Nephron (organoid): ENCODE results near the gene MAS1L.

Experiments
- H3K27ac Mint-ChIP-seq, 3 experiments: 2 replicates each; pipeline ENCODE4 v1.8.0; 2020; ENCODE audit warnings: mixed read lengths in 3 of 3, mild to moderate bottlenecking in 2 of 3, moderate library complexity in 1 of 3
- H3K27me3 Mint-ChIP-seq: 2 replicates; pipeline ENCODE4 v1.8.0; 2021; ENCODE audit warnings: low read depth, mild to moderate bottlenecking, moderate library complexity, mixed read lengths
- H3K36me3 Mint-ChIP-seq: 2 replicates; pipeline ENCODE4 v1.8.0; 2020; ENCODE audit warnings: low read depth, mixed read lengths
- H3K4me1 Mint-ChIP-seq: 2 replicates; pipeline ENCODE4 v1.8.0; 2020; ENCODE audit warnings: mixed read lengths
- H3K4me3 Mint-ChIP-seq, 3 experiments: 2 replicates each; pipeline ENCODE4 v1.8.0; 2020; ENCODE audit warnings: mild to moderate bottlenecking in 3 of 3, mixed read lengths in 3 of 3, moderate library complexity in 2 of 3
- H3K9me3 Mint-ChIP-seq: 2 replicates; pipeline ENCODE4 v1.8.0; 2020; ENCODE audit warnings: mixed read lengths
- TF ChIP-seq, protein P1 (sequence below), 3 experiments: fragments of 200-600 bp; sonication (generic); IDR thresholded peaks; one replicate each; pipeline ENCODE4 v1.5.0; 2021; ENCODE audit warnings: antibody characterized with exemption in 3 of 3; ENCODE audit not compliant: unreplicated experiment in 3 of 3

The MAS1L gene

DNA sequence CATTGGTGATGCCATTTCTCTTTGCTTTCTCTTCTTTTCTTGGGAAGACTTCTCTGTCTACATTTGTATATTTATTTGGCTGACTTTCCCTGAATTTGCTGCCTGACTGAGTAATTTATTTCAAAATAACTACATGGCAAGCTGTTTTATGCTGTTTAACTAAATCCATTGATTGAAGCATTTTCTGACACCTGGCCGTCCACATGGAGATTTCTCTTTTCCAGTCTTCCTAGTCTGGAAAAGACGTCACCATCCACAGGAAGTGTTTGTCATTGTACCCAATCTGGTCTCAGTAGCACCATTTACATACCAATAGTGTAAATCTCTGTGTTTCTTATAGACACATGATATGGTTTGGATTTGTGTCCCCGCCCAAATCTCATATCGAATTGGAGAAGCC, 9.2 kb upstream of the MAS1L start:
- H3K4me1 Mint-ChIP-seq, result no peaks in the 10 kb centered on the region
- peaks cover 3% of the 10 kb centered on the region for H3K27me3 Mint-ChIP-seq
- TF ChIP-seq, protein P1, sequence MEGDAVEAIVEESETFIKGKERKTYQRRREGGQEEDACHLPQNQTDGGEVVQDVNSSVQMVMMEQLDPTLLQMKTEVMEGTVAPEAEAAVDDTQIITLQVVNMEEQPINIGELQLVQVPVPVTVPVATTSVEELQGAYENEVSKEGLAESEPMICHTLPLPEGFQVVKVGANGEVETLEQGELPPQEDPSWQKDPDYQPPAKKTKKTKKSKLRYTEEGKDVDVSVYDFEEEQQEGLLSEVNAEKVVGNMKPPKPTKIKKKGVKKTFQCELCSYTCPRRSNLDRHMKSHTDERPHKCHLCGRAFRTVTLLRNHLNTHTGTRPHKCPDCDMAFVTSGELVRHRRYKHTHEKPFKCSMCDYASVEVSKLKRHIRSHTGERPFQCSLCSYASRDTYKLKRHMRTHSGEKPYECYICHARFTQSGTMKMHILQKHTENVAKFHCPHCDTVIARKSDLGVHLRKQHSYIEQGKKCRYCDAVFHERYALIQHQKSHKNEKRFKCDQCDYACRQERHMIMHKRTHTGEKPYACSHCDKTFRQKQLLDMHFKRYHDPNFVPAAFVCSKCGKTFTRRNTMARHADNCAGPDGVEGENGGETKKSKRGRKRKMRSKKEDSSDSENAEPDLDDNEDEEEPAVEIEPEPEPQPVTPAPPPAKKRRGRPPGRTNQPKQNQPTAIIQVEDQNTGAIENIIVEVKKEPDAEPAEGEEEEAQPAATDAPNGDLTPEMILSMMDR (IDR thresholded peaks at IDR 0.05; ENCODE audit: unreplicated experiment in 3 of 3), result no peak
- no peak overlapping the region for H3K27ac Mint-ChIP-seq
- H3K4me3 Mint-ChIP-seq, result no peak overlapping the region
- no peaks in the 10 kb centered on the region for H3K36me3 Mint-ChIP-seq
- H3K9me3 Mint-ChIP-seq, result no peaks in the 10 kb centered on the region

GRCh38 chr6:29495571-29495970, 7.8 kb upstream of the MAS1L start:
- no peaks in the 10 kb centered on the region for H3K4me1 Mint-ChIP-seq
- no peak overlapping the region for H3K27ac Mint-ChIP-seq
- H3K9me3 Mint-ChIP-seq, result no peaks in the 10 kb centered on the region
- H3K36me3 Mint-ChIP-seq, result no peaks in the 10 kb centered on the region
- H3K4me3 Mint-ChIP-seq, result no peak overlapping the region
- peaks cover 3% of the 10 kb centered on the region for H3K27me3 Mint-ChIP-seq
- TF ChIP-seq, protein P1 (IDR thresholded peaks at IDR 0.05; ENCODE audit: unreplicated experiment in 3 of 3), result no peak

DNA sequence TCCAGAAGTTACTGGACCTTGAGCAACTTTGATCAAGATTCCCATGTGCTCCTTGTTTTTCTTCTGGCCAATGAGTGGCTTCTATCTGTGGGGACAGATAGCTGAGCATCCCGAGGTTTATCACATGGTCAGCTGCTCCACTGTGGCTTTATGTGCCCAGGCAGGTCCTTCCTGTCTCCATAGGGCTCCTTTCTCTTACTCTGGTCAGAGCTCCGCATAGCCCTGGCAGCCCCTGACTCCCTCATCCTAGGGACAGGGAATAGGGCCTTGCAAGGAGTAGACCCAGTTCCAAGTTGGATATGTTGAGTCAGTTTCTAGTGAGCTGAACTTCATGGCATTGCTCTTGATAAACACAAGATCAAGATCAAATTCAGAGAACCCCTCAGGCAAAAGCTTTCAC, 6.4 kb upstream of the MAS1L start:
- Mint-ChIP-seq H3K27me3 (peaks cover 3% of the 10 kb centered on the region), H3K9me3 (no peaks in the 10 kb centered on the region), H3K36me3 (no peaks in the 10 kb centered on the region), H3K4me1 (no peaks in the 10 kb centered on the region), H3K4me3 (no peak overlapping the region), H3K27ac (no peak overlapping the region)
- TF ChIP-seq, protein P1 (IDR thresholded peaks at IDR 0.05; ENCODE audit: unreplicated experiment in 3 of 3), result no peak

DNA sequence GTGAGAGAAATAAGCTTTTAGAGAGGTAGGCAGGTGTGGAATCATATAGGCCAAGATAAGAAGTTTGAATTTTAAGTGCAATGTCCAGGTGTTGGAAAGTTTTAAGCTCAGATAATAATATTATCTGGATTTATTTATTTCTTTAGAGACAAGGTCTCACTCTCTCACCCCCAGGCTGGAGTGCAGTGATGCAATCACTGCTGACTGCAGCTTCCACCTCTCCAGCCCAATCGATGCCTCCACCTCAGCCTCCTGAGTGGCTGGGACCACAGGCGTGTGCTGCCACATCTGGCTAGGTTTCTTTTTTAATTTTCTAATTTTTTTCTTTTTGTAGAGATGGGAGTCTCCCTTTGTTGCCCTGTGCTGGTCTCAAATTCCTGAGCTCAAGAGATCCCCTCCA, 5.5 kb upstream of the MAS1L start:
- Mint-ChIP-seq H3K4me3 (no peak overlapping the region), H3K9me3 (no peaks in the 10 kb centered on the region), H3K36me3 (no peaks in the 10 kb centered on the region), H3K27ac (no peak overlapping the region), H3K27me3 (peaks cover 3% of the 10 kb centered on the region), H3K4me1 (no peaks in the 10 kb centered on the region)
- TF ChIP-seq, protein P1 (IDR thresholded peaks at IDR 0.05; ENCODE audit: unreplicated experiment in 3 of 3), result no peak

DNA sequence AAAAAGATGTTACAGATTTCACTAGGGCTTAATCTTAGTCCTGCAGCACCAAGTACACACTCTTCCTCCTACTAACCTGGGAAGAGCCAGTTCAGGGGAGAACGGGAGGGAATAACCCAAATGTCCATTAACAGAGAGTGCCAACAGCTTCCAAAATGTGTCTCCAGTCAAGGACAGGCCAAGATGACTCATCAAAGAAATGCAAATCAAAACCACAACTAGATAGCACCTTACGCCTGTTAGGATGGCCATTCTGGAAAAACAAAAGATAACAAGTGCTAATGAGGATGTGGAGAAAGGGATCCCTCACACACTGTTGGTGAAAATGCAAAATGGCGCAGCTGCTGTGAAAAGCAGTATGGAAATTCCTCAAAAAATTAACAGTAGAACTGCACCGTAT, 3.8 kb upstream of the MAS1L start:
- no peaks in the 10 kb centered on the region for H3K4me1 Mint-ChIP-seq
- H3K9me3 Mint-ChIP-seq, result no peaks in the 10 kb centered on the region
- H3K4me3 Mint-ChIP-seq, result no peak overlapping the region
- no peaks in the 10 kb centered on the region for H3K36me3 Mint-ChIP-seq
- TF ChIP-seq, protein P1 (IDR thresholded peaks at IDR 0.05; ENCODE audit: unreplicated experiment in 3 of 3), result no peak
- H3K27ac Mint-ChIP-seq, result no peak overlapping the region
- peaks cover 3% of the 10 kb centered on the region for H3K27me3 Mint-ChIP-seq

DNA sequence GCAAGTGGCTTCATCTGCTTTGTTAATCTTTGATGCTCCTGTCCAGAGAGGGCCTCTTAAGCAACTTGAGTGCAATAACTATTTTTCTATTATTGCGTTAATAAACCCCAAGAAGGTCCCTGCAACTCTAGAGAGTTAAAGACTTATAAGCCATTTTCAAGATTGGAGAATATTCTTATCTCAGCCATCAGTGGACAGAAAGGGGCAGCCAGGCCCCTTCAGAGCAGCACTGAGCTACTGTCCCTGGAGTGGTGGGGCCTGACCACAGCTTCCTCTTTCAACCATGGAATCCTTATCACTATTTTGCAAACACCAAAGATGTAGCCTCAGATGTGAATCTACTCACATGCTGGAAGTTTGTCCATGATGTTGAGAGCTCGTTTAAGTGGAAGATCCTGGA, 2.8 kb upstream of the MAS1L start:
- TF ChIP-seq, protein P1 (IDR thresholded peaks at IDR 0.05; ENCODE audit: unreplicated experiment in 3 of 3), result no peak
- Mint-ChIP-seq H3K36me3 (no peaks in the 10 kb centered on the region), H3K27ac (no peak overlapping the region), H3K4me3 (no peak overlapping the region), H3K4me1 (no peaks in the 10 kb centered on the region), H3K9me3 (no peaks in the 10 kb centered on the region), H3K27me3 (no peaks in the 10 kb centered on the region)
